Glomerular visceral epithelial cell (primary cell): Measurements from ENCODE around the gene DTYMK.
A peak's percentile ranks its signal among the peaks of the same experiment; 100 is the strongest.

Source experiments
- DNase-seq: peaks from one replicate; pipeline ENCODE4 v3.0.0-alpha.2; 2016; ENCODE audit errors: extremely low spot score

The DTYMK gene

DNA sequence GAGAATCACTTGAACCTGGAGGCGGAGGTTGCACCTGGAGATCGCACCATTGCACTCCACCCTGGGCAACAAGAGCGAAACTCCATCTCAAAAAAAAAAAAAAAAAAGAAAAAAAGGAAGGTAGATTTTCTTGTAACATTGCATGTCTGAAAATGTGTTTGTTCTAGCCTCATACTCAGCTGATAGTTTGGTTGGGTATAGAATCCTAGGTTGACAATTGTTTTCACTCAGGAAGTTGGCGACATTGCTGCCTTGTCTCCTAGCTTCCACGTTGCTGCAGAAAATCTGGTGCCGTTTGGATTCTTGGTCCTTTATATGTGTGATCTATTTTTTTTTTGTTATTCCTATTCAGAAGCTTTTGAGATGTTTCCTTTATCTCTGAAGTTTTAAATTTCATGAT, 19.9 kb upstream of the DTYMK start:
- no peak for DNase-seq

DNA sequence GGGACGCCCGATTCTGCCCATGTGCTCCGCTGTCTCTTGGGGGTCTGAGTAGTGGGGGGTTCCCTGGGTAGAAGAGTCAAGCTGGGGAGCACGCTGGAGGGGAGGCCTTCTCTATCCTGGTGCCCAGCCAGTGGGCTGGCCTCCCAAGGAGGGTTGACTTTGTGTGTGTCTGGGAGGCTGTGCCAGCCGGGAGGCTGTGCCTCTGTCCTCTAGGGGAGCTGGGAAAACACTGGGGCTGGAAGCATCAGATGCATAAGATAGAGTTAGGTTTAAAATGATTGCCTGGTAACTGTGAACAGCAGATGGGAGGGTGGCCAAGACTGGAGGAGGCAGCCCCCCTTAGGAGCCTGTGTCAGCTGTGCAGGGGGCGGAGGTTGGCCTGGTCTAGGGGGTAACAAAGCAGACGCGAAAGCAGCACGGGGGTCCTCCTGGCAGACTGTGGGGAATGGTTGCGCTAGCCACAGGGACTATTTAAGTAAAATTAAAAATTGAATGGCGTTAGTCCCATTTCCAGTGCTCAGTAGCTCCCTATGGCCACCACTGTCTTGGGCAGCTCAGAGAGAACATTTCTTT, 16.5 kb upstream of the DTYMK start:
- no peak for DNase-seq

GRCh38 chr2:241702155-241703031, 15.8 kb upstream of the DTYMK start:
- DNase-seq, result peak; percentile 91

DNA sequence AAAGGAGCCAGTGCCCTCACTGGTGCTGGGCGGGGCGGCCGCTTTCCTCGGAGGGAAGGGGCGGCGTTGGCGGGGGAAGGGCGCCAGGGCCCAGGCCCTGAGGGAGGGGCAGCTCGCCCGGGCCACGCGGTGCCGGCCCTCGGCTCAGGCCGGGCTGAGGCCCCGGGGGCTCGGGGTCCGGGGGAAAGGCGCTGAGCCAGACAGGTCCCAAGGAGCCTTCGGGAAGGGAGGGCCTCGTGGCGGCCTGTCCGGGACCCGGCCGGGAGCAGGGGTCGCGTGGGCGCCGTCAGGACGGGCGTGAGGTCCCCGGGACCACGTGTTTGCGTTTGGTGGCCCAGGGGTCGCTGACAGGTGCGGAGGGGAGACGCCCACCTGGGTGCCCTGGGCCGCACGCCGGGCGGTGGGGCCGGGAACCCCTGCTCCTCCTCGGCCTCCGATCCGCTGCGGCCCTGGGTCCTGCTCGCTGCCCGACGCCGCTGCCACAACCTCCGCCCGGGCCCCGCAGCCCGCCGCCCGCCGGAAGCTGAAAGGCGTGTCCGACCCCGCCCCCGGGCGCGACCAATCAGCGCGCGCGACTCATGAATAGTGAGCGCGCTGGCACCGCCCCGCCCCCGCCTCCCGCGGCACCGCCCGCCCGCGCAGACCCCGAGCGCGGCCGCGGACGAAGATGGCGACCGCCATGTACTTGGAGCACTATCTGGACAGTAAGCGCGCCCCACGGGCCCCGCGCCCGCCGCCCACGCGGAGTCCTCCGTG, 15.0 kb upstream of the DTYMK start, which contains the start of gene ING5:
Gene ING5, plus strand, starts transcription at position 641 of the 756 bp plus-strand sequence. Its CDS starts 27 bp downstream, at position 668.
- DNase-seq, result peak; percentile 97

DNA sequence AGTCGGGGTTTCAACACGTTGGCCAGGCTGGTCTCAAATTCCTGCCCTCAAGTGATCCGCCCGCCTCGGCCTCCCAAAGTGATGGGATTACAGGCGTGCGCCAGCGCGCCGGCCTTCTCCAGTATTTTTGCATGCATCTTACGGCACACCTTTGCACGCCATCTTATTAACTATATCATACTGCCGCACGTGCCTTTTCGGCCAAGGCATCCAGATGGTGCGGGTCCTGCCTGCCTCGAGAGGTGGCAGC, 14.5 kb upstream of the DTYMK start:
- DNase-seq, result no peak

DNA sequence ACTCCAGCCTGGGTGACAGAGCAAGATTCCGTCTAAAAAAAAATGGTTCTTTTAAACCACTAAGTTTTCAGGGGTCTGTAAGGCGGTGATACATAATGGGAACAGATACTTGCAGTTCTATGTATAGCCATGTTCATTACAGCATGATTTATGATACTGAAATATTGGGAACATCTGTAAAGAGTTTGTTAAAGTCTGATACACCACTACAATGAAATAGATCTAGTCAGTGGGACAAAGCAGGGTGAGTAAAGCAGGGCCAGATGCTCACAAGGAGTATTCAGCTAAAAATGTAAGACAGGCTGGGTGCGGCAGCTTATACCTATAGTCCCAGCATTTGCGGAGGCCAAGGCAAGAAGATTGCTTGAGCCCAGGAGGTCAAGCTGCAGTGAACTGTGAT, 9.0 kb upstream of the DTYMK start:
- DNase-seq, result no peak

GRCh38 chr2:241692448-241692847, 5.8 kb upstream of the DTYMK start:
- peak; percentile 69 for DNase-seq

DNA sequence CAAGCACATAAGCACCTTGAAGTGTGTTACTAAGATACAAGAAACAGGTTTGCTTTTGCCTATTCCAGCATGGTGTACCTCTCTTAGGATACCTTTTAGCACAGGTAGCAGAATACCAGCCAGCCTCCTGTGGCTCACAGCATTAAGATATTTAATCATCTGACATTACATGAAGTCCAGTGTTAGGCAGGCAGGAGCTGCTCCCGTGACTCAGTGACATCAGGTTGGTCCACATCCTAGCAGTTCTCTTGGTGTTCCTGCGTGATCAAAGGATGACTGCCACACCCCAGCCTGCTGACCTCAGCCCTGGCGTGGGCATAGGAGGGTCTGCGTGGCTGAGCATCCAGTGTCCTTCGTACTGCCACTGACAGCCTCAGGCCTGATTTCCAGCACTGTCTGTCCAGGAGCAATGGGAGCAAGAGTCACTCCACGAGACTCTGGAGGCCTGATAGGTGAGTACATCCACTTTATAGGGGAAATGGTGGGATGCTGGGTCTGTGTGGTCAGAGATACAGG, 3.6 kb upstream of the DTYMK start:
- DNase-seq, result no peak

- no peak for DNase-seq
Measured at GRCh38 chr2:241689306-241689705, 2.7 kb upstream of the DTYMK start.

GRCh38 chr2:241686324-241686649, 328 bp downstream of the DTYMK start:
- no peak for DNase-seq

DNA sequence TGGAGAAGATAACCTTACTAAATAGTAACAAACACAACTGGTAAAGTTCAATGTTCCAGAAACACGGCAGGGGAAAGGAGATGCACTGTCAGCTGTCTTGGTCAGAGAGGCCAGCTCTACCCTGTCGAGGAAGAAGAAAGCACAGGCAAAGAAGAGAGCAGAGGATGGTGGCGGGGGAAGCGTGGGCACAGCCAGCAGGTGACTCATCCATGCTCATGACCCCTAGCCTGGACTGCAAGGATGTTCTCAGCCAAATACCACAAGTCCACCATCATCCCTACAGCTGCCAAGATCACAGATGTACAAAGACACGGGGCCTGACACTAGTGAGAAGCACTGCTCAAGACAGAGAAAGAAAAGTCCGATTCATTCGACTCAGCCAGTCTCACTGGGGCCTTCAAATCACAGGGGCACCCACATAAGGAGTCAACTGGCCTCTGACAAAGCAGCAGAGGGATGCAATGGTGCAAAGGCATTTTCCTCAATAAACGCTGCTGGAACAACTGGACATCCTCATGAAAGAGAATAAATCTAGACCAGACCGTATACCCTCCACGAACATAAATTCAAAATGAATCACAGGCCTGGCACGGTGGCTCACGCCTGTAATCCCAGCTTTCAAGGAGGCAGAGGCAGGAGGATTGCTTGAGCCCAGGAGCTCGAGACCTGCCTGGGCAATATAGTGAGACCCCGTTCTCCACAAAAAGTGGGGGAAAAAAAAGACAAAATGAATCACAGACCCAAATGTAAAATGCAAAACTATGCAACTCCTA, 5.6 kb downstream of the DTYMK start:
- DNase-seq, result peak; percentile 95

DNA sequence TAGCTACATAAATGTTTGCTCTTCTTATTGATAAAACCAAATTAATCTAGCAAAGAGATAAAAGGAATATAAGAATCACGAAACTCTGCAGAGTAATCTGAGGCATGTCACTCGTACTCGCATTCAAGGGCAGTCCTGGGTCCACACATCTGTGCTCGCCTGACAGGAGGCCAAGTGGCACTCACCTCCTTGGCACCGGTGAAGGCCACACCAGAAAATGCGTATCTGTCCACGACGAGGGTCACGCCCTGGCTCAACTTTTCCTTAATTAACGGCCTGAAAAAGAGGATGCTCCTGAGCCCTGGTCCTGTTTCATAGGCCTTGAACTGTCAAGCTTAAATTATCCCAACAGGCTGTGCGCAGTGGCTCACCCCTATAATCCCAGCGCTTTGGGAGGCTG, 6.6 kb downstream of the DTYMK start:
- no peak for DNase-seq

GRCh38 chr2:241678784-241679540, 7.7 kb downstream of the DTYMK start:
- no peak for DNase-seq

GRCh38 chr2:241678307-241678706, 8.3 kb downstream of the DTYMK start:
- DNase-seq, result no peak

- DNase-seq, result no peak
Measured at GRCh38 chr2:241677392-241677791, 9.2 kb downstream of the DTYMK start.

GRCh38 chr2:241676665-241677064, 9.9 kb downstream of the DTYMK start:
- DNase-seq, result no peak

GRCh38 chr2:241675885-241676284, 10.7 kb downstream of the DTYMK start:
- no peak for DNase-seq

DNA sequence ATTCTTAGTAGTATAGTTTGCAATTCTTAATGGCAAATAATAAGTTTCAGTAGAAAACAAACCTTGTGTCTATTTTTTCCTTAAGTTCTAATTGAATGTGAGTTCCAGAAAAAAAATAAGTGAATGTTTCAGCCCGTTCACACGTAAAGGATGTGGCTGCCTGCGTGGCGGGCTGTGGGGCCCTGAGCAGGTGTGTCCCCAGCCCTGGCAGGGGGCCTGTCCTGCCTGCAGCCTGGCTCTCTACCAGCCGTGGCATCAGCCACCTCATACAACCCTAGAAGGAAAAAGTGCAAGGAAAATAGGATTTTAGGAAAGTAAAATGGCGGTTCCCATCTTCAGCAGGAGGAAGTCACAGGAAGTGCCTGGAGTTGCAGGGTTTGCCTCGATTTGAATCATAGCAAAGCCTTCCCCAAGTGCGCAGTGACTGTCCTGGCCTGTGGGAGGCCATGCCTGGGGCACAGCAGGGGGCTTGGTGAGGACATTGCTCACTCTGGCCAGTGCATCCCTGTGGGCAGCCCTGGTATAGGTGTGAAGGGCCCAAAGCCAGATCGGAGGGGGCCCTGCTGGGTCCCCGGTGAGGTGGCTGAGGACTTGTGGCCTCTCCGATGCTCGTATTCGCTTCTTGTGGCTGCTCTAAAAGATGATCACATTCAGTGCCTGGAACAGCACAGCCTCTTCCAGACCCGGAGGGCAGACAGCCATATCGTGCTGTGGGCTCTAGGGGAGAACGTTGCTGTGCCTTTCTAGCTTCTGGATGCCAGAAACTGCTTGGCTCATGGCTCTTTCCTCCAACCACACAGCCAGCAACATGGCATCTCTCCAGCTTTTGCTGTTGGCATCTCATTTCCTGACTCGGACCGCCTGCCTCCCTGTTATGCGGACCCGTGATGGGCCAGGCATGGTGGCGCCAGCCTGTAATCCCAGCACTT, 12.6 kb downstream of the DTYMK start:
- peak; percentile 22 for DNase-seq

- DNase-seq, result no peak
Measured at GRCh38 chr2:241673189-241673663, 13.4 kb downstream of the DTYMK start.
